Breast epithelium (tissue), 4 donors: ENCODE data around the gene KCNE4. TPM values are rescaled to one million over a fixed set of nuclear protein-coding genes. Genes with fewer than 3 reads are reported as not detected.

ENCODE experiments used
- DNase-seq, 2 donors: peaks; one replicate each; pipeline ENCODE4 v3.0.0-alpha.2; 2019; ENCODE audit warnings: low spot score in 2 of 2
- H3K27ac ChIP-seq, 2 donors: fragments of 200-600 bp; sonication (generic) in 1 of 2; one replicate each; pipeline ENCODE4 v1.5.1; 2016 to 2019; ENCODE audit warnings: mild to moderate bottlenecking in 1 of 2
- H3K27me3 ChIP-seq, 2 donors: fragments of 200-600 bp; sonication (generic) in 1 of 2; one replicate each; pipeline versions ENCODE4 v1.5.1 to v1.6.0; 2017 to 2019; ENCODE audit warnings: control low read depth in 1 of 2, mild to moderate bottlenecking in 1 of 2
- H3K36me3 ChIP-seq: fragments of 200-600 bp; one replicate; pipeline ENCODE4 v1.5.1; 2019
- H3K4me1 ChIP-seq, 2 donors: fragments of 200-600 bp; sonication (generic); one replicate each; pipeline ENCODE4 v1.5.1; 2016 to 2019; ENCODE audit warnings: control low read depth in 1 of 2
- H3K4me3 ChIP-seq, 3 donors: fragments of 200-600 bp; sonication (generic); 1 replicate in 2 of 3; 2 replicates in 1 of 3; pipeline ENCODE4 v1.5.1; 2016 to 2019; ENCODE audit warnings: mild to moderate bottlenecking in 3 of 3, moderate library complexity in 2 of 3
- H3K9me3 ChIP-seq, 2 donors: fragments of 200-600 bp; sonication (generic) in 1 of 2; one replicate each; pipeline ENCODE4 v1.5.1; 2016 to 2019; ENCODE audit warnings: control low read depth in 1 of 2
- POLR2A ChIP-seq: fragments of 450-650 bp; IDR thresholded peaks from one replicate; pipeline ENCODE4 v1.6.1; 2016; ENCODE audit warnings: antibody characterized with exemption, mild to moderate bottlenecking, moderate library complexity
- POLR2AphosphoS5 ChIP-seq, 3 donors: sonication (generic); formaldehyde crosslinking; IDR thresholded peaks; one replicate each; pipeline ENCODE4 v1.6.1; 2017; ENCODE audit warnings: antibody characterized with exemption in 3 of 3
- intact Hi-C: fragments of 100-400 bp; cut with DNase I; formaldehyde crosslinking; loops from one replicate; pipeline ENCODE4 v1.15.1; 2023; ENCODE audit warnings: low total_unique reads
- total RNA-seq, 3 donors: library from RNA; depleted of rRNA; stranded (reverse); fragments of >200 nt; gene quantifications; one replicate each; pipeline ENCODE4 v1.1.0, GENCODE V29; 2016
- TF ChIP-seq, protein P1 (sequence below), 3 donors: fragments of 450-650 bp; IDR thresholded peaks; one replicate each; pipeline ENCODE4 v1.5.1; 2016 to 2017; ENCODE audit warnings: antibody characterized with exemption in 3 of 3, mild to moderate bottlenecking in 3 of 3, moderate library complexity in 3 of 3

The KCNE4 gene
- total RNA-seq, 3 donors from 2014 or later: 5.0 to 26.2 (median 9.3) TPM

DNA sequence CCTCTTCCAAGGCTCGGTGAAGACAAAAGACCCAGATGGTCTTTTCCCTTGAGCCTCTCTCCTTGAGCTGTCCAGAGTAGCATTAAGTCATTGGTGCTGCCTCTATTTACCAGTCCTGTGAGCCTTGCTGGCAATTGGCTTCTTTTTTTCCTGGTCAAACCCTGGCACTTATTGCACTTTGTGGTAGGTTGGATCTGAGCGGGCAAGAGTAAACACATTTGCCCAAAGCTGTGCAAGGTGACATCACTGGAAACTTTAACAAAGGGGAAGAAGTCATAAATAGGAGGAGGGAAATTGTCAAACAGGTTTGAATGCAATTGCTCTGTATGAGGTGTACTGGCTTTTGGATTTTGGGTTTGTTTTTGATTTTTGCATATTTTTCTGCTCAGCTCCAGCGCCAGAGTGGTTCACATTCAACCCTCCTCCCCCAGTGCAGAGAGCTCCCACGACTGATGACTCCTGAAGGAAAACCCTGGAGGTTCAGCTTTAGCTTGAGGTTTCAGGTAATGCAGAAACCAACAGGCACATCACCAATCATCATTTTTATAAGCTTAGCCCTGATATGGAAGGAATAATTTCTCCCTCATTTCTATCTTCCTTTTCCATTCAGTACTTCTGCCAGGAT, 8.3 kb downstream of the KCNE4 start:
- intact Hi-C loops: no loop called here
- H3K27ac ChIP-seq: no peak overlapping the region
- no peak overlapping the region for H3K4me3 ChIP-seq
- no peaks in the 10 kb centered on the region for H3K27me3 ChIP-seq
- no peaks in the 10 kb centered on the region for H3K9me3 ChIP-seq
- TF ChIP-seq, protein P1, sequence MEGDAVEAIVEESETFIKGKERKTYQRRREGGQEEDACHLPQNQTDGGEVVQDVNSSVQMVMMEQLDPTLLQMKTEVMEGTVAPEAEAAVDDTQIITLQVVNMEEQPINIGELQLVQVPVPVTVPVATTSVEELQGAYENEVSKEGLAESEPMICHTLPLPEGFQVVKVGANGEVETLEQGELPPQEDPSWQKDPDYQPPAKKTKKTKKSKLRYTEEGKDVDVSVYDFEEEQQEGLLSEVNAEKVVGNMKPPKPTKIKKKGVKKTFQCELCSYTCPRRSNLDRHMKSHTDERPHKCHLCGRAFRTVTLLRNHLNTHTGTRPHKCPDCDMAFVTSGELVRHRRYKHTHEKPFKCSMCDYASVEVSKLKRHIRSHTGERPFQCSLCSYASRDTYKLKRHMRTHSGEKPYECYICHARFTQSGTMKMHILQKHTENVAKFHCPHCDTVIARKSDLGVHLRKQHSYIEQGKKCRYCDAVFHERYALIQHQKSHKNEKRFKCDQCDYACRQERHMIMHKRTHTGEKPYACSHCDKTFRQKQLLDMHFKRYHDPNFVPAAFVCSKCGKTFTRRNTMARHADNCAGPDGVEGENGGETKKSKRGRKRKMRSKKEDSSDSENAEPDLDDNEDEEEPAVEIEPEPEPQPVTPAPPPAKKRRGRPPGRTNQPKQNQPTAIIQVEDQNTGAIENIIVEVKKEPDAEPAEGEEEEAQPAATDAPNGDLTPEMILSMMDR (IDR thresholded peaks at IDR 0.05): no peak
- TF ChIP-seq POLR2A (no peak), POLR2AphosphoS5 (IDR thresholded peaks at IDR 0.05) (no peak)
- no peak for DNase-seq
- H3K4me1 ChIP-seq: peaks cover 0 to 10% of the 10 kb centered on the region in 2 donors
- H3K36me3 ChIP-seq: no peaks in the 10 kb centered on the region

DNA sequence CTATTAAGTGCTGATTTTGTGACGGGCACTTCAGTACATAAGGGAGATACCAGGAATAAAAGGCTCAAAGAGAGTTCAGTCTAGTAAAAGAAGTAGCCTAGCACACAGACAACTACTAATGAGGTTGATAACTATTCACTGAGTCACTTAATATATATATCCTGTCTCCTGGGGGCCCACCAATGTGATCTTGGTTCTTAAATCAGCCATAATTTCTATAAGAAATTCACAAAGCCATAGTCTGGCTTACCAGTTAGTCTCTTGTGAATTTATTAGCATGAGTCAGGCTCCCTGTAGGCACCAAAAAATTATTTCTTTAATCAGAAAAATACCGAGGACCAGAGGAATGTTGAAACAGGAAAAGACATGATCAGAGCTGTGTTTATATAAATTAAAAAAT, 10.4 kb downstream of the KCNE4 start:
- TF ChIP-seq, protein P1 (IDR thresholded peaks at IDR 0.05): no peak
- TF ChIP-seq POLR2A (no peak), POLR2AphosphoS5 (IDR thresholded peaks at IDR 0.05) (no peak)
- Histone ChIP-seq H3K27me3 (no peaks in the 10 kb centered on the region), H3K4me3 (no peak overlapping the region), H3K36me3 (no peaks in the 10 kb centered on the region), H3K9me3 (no peaks in the 10 kb centered on the region), H3K4me1 (no peaks in the 10 kb centered on the region), H3K27ac (no peak overlapping the region)
- no peak for DNase-seq
- intact Hi-C loops: no loop called here

DNA sequence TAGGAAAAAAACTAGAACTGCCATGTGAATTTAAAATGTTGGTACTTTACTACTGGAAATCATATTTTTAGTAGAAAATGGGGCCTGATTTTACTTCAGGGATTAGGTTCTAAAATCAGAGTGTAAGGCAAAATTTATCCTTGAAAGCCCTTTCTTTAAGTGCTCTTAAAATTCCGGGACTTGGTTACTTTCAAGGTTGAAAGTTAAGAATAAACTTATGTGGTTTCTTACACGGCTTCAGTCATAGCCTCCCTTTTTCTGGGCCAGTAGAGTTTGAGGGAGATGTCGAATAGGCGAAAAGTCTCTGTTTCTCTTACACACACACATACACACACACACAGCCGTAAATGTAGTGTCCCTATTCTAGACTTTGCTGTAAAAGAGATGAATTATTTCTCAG, 13.1 kb downstream of the KCNE4 start:
- no peak overlapping the region for H3K4me3 ChIP-seq
- TF ChIP-seq, protein P1 (IDR thresholded peaks at IDR 0.05): no peak
- TF ChIP-seq POLR2A (no peak), POLR2AphosphoS5 (IDR thresholded peaks at IDR 0.05) (no peak)
- no peaks in the 10 kb centered on the region for H3K36me3 ChIP-seq
- no peaks in the 10 kb centered on the region for H3K4me1 ChIP-seq
- no peak overlapping the region for H3K27ac ChIP-seq
- H3K9me3 ChIP-seq: no peaks in the 10 kb centered on the region
- DNase-seq: no peak
- H3K27me3 ChIP-seq: no peaks in the 10 kb centered on the region
- intact Hi-C loops: no loop called here

DNA sequence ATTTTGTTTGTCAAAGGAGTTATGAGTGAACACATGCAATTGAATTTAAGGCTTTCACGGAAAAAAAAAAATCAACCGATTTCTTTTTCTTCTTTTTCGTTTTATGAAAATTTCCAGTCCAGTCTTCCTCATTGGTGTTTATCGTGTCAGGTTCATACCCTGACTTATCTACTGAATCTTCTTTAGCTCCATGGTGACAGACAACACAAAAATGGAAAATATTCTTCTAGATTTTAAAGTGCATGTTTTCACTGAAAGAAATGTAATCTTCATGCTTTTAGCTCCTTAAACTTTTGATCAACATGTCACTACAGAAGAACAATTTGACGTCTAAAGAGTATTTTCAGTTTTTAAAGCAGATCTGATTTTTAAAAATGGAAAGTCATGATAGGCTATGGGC, 14.7 kb downstream of the KCNE4 start:
- Histone ChIP-seq H3K27ac (no peak overlapping the region), H3K36me3 (no peaks in the 10 kb centered on the region), H3K9me3 (no peaks in the 10 kb centered on the region), H3K27me3 (no peaks in the 10 kb centered on the region), H3K4me1 (no peaks in the 10 kb centered on the region), H3K4me3 (no peak overlapping the region)
- no peak for DNase-seq
- TF ChIP-seq POLR2AphosphoS5 (IDR thresholded peaks at IDR 0.05) (no peak), POLR2A (no peak)
- TF ChIP-seq, protein P1 (IDR thresholded peaks at IDR 0.05): no peak
- intact Hi-C loops: no loop called here

DNA sequence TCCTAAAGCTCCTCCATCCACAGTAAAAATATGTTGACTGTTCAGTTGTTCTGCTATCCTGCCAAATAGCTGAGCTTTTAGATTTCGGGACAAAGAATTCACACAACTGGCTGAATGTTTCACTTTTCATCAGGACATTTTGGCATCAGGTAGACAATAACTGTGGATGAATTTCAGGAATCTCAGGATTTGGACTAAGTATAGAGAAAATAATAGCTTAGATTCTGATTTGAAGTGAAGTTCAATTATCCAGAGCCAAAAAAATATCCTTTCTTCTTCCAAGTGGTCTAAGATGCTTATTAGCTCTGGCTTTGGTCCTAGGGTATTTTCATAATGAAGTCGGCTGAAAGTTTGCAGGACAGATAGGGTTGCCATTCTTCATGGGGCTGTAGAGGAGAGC, 16.1 kb downstream of the KCNE4 start:
- Histone ChIP-seq H3K27ac (no peak overlapping the region), H3K27me3 (no peaks in the 10 kb centered on the region), H3K36me3 (no peaks in the 10 kb centered on the region), H3K4me3 (no peak overlapping the region), H3K9me3 (no peaks in the 10 kb centered on the region), H3K4me1 (no peaks in the 10 kb centered on the region)
- intact Hi-C loops: no loop called here
- DNase-seq: no peak
- no peak for TF ChIP-seq POLR2AphosphoS5 (IDR thresholded peaks at IDR 0.05)
- no peak for TF ChIP-seq POLR2A
- TF ChIP-seq, protein P1 (IDR thresholded peaks at IDR 0.05): no peak
